HG03378 (cell line): Measurements from ENCODE around the gene CGB7.
"Not testable (repeated sequence)": the region's sequence is repeated elsewhere in the genome, so short reads cannot be mapped to it uniquely, and the experiment has no call there.

Source experiments
- ATAC-seq: cut with Tn5 transposase; IDR thresholded peaks from one replicate; pipeline ENCODE4 v1.9.1; 2021; ENCODE audit warnings: mild to moderate bottlenecking, moderate library complexity; ENCODE audit not compliant: unreplicated experiment

Gene CGB7

GRCh38 chr19:49073514-49074378, 16.2 kb upstream of the CGB7 start:
- ATAC-seq, result no peak

DNA sequence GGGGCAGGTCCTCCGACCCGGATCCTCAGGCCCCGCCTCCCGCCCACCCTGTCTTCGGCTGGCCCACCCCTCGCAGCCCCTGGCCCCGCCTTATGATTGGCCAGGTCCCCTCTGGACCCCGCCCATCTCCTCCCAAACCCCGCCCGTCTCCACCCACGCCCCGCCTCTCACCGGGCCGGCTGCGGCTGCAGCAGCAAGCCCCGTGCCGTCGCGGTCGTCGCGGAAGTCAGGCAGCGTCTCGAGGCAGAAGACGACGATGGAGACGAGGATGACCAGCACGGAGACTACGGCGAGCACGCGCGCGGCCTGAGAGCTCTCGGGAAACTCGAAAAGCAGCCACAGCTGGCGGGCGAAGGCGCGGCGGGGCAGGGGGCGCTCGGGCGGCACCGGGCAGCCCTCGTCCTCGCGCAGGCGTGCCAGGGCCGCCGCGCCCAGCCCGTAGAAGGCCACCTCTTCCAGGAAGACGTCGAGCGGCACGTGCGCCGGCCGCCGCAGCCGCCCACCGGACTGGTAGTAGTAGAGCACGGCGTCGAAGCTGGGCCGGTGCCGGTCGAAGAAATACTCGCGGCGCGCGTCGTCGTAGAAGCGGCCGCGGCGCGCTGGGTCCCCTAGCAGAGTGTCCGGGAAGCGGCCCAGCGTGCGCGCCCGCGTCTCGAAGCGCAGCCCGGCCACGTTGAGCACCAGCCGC, 14.5 kb upstream of the CGB7 start:
- ATAC-seq, result no peak

- no peak for ATAC-seq
Measured at GRCh38 chr19:49070416-49070815, 12.9 kb upstream of the CGB7 start.

DNA sequence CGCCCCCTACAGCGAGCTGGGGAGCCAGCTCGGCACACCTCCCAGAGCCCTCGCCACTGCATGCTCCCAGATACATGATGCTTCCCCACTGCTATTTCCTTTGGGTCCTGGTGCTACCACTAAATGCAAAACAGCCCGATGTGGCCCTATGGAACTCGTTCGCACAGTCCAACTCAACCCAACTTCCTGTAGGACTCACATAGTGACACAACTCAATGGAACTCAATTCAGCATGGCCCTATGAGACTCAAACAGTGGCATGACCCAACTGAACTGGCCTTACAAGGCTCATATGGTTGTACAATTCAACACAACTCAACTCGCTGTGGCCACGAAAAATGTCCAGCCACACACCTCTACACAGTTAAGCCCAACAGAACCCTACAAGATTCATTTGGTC, 11.5 kb upstream of the CGB7 start:
- no peak for ATAC-seq

DNA sequence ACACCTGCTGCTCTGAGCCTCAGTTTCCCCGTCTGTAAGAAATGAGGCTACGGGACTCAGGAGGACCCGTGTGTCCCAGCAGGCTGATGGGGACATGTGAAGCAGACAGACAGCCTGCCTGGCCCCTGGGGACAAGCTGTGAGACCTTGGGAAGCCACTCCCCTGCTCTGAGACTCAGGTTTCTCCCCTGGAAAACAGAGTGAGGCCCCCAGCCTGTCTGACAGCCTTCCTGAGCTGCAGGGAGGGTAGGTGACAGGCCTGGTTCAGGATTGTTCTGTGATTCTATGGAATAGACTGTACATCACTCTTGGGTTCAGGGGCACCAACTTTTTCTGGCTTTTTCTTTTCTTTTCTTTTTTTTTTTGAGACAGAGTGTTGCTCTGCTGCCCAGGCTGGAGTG, 10.0 kb upstream of the CGB7 start:
- no peak for ATAC-seq

DNA sequence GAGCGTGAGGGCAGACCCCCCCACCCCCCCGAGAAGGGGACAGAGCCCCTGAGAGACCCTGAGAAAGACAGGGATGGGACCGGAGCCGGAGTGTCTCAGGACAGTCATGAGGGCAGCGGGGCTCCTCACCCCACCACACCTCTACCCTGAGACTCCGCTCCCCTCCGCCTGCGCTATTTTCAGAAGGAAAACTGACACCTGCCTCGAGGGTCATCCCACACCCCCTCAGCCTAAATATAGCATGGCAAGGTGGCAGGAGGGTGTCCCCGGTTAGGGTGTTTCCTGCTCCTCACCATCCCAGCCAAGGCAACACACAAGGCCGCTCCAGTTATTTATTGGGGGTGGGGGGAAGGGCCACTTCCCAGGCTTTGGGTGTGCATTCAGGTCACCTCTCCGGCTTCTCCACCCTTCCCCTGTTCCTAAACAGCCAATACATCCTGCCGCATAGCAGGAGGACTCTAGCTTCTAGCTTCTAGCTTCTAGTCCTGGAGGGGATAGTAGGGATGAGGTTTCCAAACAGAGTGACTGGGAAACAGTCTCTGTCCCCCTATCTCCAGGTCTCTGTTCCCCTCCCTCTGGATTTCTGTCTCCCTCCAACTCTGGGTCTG, 8.5 kb upstream of the CGB7 start:
- ATAC-seq, result no peak

DNA sequence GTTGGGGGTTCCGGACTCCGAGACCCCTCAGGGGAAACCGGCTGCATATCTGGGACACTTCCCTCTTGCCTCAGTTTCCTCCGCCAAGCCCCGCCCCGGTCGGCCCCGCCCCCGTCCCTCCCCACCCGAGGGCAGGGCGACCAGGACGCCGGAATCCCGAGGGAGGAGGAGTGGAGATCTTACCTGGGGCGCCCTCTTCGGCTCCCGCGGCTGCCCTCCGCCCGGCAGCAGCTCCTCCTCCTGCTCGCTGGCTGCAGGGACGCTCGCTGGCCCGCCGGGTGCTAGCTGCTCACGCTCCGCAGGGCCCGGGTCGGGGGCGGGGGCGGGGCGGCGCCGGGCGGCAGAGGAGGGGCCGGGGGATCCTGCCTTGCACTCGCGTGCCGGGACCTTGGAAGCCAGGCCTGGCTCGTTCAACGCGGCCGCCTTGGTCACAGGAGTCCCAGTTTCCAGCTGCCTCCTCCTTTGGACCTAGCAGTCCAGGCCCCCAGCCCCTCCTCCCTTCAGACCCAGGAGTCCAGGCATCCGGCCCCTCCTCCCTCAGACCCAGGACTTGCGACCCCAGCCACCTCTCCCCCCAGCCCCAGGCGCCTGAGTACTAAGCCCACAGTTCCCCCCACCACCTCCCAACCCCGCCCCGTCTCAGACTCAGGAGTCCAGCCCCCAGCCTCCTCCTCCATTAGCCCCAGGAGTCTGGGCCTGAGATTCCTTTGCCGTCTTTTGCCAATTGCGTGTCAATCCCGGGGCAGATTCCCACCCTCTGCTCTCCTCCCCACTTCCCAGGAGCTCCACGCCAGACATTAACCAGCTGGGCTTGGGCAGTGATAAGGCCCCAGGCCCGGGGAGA, 7.4 kb upstream of the CGB7 start, which contains the start of gene NTF4:
Gene NTF4, minus strand, starts transcription at position 51 of the 844 bp plus-strand sequence. CDS start 2,821 bp downstream, outside the sequence.
- no peak for ATAC-seq

DNA sequence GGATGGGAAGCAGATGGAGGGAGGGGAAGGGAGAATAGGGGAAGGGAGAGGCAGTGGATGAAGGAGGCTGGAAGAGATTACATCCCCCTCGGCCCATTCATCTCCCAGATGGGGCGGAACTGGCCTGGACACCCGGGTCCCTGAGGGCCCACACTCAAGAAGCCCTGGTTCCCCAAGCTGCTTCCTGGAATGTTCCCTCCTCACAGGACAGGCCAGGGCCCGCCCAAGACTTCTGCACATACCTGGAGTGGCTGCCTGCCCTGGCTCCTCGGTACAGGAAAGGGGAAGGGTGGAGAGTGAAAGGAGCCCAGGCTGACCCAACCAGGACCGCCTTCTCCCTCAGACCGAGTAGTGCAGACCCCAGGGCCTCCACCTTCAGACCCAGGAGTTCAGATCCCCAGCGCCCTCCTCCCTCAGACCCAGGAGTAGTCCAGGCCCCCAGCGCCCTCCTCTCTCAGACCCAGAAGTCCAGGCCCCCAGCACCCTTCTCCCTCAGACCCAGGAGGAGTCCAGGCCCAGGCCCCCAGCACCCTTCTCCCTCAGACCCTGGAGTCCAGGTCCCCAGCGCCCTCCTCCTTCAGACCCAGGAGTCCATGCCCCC, 6.6 kb upstream of the CGB7 start:
- ATAC-seq, result no peak

DNA sequence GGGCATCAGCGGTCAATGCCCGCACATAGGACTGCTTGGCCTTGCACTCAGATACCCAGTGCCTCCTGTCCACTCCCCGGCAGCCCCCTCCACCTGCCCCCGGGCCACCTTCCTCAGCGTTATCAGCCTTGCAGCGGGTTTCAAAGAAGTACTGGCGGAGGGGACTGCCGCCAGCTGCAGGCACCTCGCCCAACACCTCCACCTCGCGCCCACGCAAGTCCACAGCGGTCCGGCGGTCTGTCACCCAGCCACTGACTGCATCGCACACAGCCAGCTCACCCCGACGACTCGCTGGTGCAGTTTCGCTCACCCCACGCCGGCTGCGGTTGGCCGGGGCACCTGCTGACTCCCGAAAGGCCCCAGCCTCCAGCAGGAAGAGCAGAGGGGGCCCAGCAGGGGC, 3.9 kb upstream of the CGB7 start:
- no peak for ATAC-seq

GRCh38 chr19:49061000-49061399, 3.5 kb upstream of the CGB7 start:
- ATAC-seq, result no peak

GRCh38 chr19:49059053-49059452, 1.5 kb upstream of the CGB7 start:
- no peak for ATAC-seq

- ATAC-seq, result no peak
Measured at GRCh38 chr19:49058562-49058961, 1.0 kb upstream of the CGB7 start.

DNA sequence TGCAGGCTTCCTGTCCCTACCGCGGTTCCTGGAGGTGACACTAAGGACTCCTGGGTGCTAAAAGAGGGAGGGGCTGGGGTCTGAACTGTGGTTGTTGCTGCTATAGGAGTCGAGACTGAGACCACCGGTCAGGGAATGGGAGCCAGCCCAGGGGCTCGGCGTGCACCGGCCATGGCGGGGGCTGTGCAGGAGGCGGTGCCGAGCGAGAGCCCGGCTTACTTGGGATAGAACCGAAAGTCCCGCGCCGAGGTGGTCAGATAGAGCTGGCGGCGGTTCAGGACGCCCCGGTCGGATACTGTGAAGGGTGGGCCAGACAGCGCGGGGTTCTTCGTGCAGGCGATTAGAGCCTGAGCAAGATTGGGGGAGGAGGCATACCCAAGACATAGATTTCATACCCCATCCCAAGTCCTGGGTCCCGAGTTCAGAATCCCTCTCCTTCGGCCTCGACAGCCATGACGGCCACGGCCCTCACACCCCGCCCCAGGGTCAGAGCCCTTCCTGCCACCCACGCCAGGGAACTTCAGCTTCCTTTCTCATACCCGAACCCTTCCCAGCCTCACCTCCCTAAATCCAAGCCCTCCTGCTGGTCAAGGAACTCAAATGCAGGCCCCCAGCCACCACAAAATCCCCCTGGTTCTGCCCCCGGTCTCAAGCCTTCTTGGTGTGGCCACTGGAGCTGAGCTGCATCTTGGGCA, 500 bp downstream of the CGB7 start:
- ATAC-seq, result not testable (repeated sequence)

- ATAC-seq, result no peak
Measured at GRCh38 chr19:49056101-49056901, 1.2 kb downstream of the CGB7 start.

GRCh38 chr19:49050376-49051033, 7.0 kb downstream of the CGB7 start:
- not testable (repeated sequence) for ATAC-seq

- ATAC-seq, result not testable (repeated sequence)
Measured at GRCh38 chr19:49049834-49050233, 7.7 kb downstream of the CGB7 start.

DNA sequence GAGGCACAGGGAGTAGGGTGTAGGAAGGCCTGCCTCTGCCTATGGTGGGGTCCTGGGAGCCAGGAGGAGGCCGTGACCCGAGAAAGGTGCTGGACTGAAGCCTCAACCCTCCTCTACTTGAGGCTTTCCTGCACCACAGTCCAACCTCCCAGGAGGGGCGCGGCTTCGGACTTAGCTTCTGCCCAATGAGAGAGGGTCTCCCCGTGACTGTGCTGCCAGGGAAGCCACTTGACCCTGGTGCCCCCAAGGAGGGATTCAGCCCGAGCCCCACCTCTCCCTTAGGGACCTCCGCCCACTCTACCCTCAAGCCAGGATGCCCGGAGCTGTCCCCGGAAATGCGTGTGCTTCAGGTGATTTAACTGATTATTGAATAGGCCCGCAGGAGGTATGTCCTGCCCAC, 8.5 kb downstream of the CGB7 start, which contains the start of gene CGB8:
Gene CGB8, minus strand, starts transcription at position 101 of the 400 bp plus-strand sequence. CDS start 372 bp downstream, outside the sequence.
- not testable (repeated sequence) for ATAC-seq

DNA sequence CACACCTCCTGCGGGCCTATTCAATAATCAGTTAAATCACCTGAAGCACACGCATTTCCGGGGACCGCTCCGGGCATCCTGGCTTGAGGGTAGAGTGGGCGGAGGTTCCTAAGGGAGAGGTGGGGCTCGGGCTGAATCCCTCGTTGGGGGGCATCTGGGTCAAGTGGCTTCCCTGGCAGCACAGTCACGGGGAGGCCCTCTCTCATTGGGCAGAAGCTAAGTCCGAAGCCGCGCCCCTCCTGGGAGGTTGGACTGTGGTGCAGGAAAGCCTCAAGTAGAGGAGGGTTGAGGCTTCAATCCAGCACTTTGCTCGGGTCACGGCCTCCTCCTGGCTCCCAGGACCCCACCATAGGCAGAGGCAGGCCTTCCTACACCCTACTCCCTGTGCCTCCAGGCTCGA, 14.0 kb downstream of the CGB7 start, which contains the start of gene CGB5:
Gene CGB5, plus strand, starts transcription at position 301 of the 400 bp plus-strand sequence. CDS start 362 bp downstream, outside the sequence.
- not testable (repeated sequence) for ATAC-seq
